ENCODE results near the gene MED26.

The MED26 gene

DNA sequence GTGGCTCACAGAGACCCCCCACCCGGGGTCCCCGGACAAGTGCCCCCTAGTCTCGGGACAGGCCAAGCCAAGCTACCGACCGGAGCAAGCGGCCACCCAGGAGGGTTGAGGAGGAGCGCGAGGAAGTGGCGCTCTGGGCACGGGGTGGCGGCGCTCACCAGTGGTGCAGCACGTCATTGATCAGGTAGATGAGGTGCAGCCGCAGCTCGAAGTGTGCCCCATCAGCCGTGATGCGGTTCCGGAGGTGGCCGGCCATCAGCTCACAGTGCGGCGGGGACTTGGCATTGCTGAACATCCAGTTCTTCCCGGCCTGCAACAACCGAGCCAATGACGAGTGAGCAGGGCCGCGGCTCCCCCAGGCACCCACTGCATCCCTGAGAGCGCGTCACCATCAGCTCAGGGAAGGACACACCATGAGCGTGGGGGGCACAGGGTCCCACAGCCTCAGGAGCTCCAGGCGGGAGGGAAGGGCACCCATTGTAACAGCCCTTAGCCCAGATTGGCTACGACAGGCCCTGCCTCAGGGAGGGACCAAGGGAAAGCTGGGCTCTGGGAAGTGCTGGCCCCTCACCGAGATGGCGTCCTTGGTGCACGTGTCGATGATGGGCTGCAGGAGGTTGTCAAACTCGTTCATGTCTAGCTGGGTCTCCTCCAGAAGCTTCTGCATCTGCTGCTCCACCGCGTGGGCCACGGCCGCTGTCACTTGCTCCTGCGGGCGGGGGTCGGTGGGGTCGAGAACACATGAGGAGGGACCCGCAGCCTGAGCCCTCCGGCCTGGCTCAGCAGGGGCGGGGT is 95.4 kb downstream of the MED26 start:
- FAIRE-seq = no peak

DNA sequence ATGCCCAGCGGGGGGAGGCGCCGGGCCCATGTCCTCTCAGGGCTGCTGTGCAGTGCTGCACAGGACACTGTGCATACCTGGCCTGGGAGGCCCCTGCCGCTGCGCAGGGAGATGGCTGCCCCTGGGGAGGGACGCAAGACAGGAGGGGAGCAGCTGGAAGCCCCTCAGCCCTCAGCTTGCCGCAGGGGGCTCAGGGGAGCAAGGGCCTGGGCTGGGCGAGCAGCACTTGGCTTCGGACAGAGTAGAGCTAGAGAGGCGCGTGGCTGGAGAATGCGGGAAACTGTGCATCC is 96.7 kb downstream of the MED26 start:
- no peak for FAIRE-seq

DNA sequence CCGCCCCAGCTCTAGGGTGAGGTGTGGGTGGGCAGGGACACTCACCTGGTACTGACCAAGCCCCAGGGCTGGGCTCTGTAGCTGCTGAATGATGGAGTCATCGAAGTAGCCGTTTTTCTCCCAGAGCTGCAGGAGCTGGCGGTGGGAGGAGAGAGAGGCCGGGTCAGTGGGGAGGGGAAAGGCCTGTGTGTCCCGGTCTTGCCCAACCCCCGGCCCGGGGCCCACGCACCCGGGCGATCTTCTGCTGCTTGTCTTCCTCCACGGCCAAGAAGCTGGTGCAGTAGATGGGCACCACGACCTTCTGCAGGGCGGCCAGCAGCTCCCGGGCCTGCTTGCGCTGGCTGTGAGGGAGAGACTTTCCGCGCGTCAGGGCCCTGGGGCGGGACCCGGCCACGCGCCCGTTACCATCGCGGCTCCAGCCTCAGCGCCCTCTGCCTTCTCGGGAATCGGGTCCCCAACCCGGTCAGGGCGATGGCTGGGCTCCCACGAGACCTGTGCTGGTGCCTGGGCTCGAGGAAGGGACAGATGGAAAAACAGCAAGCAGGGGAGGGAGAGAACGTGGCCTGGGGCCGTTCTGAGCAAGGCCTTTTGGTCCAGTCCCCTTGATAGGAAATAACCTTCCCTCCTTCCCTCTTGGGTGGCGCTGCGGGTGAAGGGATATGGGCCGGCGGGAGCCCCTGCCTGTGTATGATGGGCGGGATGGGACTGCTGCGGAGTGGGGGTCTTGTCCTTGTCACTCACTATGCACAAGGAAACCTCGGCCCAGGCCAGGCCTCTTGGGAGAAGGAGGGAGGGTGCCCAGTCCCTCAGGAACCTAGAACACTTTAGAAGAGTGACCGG is 97.2 kb downstream of the MED26 start:
- no peak for FAIRE-seq

DNA sequence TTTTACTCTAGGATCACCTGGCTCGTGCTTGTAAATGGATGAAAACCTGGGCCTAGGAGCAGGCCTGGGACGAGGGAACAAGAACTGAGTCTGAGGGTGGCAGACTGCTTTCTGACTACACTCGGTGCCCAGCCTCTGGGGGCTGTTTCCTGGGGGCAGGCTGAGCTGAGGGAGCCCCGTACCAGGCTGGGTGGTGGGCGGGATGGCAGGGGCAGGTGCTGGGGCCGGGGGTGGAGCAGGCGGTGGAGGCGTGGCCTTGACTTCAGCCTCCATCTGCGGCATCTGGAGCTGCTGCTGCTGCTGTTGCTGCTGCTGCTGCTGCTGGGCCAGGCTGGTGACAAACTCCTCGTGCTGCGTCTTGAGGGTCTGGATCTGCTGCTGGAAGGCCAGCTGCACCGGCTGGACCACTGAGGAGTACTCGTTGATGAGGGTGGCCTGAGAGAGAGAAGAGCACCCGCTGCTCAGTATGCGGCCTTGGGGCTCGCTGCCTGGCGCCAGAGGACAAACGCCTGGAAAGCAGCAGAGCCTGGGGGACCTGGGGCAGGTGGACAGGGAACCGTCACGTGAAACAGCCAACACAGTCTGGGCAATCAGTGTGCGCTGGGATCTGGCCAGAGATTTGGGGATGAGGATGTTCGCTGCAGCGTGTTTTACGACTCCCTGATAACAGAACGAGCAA is 98.4 kb downstream of the MED26 start:
- FAIRE-seq = no peak

DNA sequence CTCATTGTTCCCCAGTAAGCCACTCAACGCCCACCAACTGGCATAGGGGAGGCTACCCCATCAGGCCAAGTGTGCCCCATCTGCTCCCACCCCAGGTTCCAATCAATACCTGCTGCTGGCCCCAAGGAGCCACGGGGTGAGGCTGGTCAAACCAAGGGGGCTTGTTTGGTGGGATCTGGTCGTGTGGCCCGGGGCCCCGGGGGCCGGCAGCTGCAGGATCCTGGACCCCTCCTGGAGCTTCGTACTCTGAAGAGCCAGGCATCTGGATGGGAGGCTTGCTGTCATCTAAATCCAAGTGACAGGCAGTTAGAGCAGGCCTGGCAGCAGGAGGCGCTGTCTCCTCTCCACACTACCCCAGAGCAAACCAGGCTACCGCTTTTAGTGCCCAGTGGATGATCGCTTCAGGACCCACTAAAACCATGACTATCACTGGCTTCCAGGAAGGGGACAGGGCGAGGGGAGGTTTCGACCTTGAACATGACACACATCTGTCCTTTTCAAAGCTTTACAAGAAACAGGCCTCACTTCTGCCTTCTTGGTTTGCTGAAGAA is 100.0 kb downstream of the MED26 start:
- FAIRE-seq = no peak

DNA sequence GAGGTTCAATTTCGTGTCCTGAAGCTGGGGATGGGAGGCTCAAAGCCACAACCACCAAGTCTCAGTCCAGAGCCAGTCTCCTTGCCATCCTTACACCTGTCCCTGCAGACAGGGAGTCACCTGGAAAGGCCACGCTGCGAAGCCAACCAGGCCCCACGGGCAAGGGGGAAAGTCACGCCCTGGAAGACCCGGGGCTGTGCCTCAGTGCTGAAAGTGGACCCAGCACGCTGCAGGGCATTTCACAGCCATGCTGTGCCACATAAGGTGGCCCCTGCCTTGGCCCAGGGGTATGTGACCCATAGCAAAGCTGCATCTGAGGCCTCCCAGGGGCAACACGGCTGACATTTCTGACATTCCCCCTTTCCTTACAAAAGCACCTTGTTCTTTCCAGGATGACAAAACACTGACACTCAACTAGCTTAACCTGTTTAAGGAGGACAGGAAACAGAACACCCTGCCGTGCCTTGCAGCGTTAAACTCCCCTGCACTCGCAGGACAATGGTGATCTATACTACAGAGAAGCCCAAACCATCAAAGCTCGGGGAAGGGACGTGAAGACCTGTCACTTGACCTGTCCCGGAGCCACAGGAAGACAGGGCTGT is 100.6 kb downstream of the MED26 start:
- no peak for FAIRE-seq

DNA sequence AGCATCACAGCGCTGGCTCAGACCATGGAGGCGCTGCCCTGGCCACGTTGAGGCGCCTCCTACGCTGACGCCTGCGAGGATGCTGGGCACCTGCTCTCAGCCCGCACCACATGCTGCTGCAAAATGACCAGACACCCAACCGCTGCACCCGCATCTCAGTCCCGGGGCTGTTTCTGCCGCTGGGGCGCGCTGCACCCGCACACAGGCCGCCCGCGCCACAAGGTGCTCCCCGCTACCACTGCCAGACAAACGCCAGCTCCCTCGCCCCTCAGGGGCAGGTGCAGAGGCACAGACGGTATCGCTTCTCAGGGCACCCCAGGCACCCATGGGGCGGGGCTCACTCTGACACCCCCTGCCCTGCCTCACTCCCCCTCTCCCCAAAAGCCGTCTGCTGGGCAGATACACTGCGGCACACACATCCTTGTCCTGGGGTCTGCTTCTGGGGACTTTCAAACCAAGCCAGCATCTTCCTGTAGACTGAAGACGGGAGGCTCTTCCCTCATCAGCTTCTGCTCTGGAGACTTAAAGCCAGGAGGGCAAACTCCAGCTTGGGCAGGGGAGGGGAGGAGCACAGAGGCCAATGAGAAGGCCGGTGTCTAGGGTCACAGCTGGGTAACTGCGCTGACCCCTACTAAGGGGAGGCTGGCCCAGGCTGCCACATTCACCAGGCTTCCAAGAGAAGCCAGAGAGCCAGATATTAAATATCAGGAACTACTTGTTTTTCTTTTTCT is 102.1 kb downstream of the MED26 start:
- no peak for FAIRE-seq

DNA sequence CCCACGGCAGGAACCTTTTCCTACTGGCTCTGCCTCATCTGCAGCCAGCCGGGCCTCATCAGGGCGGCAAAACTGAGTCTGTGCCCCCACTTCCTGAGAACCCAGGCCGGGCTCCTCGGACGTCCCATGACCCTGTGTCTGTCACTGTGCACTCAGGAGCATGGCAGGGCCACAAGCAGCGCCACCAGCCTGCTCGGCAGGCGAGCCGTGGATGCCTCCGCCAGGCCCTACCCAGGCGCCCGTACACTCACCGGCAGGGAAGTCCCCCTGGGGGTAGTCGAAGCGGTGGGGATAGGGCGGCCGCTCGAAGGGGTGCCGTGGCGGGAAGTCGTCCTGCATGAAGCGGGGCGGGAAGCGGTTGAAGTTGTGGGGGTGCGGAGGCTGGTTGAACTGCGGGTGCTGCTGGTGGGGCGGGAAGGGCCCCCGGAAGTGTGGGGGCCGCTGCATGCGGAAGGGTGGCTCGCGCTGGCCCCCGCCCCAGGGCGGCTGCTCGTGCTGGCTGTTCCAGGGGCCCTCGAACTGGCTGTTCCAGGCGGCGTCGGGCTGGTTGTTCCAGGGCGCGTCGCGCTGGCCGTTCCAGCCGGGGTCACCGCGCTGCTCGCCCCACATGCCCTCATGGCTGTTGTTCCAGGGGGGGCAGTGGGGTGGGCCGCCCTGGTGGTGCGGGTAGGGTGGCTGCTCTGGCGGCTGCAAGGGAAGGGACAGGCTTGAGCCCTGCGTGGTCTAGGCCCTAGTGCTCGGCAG is 102.8 kb downstream of the MED26 start:
- FAIRE-seq = no peak

All from islet of Langerhans (tissue), 1 donor.